ENCODE measurements around the gene THBS2. TPM values are rescaled to one million over a fixed set of nuclear protein-coding genes. Genes with fewer than 3 reads are reported as not detected.
"Not testable (repeated sequence)": the region's sequence is repeated elsewhere in the genome, so short reads cannot be mapped to it uniquely, and the experiment has no call there.

THBS2 gene
- total RNA-seq, 2 donors from 2014 or later: not detected

- H3K27ac Mint-ChIP-seq; H3K36me3 Mint-ChIP-seq; ATAC-seq; DNase-seq (ENCODE audit: low spot score in 2 of 2); H3K9me3 Mint-ChIP-seq: not testable (repeated sequence)
Observed at GRCh38 chr6:169262602-169263001, 9.0 kb upstream of the THBS2 start.

- DNase-seq (ENCODE audit: low spot score in 2 of 2) (no peak), ATAC-seq (no peak)
- Mint-ChIP-seq H3K9me3 (no peaks in the 10 kb centered on the region), H3K36me3 (no peaks in the 10 kb centered on the region), H3K27ac (no peak overlapping the region)
Observed at GRCh38 chr6:169256518-169256917, 2.9 kb upstream of the THBS2 start.

- Mint-ChIP-seq H3K9me3 (no peaks in the 10 kb centered on the region), H3K27ac (no peak overlapping the region), H3K36me3 (no peaks in the 10 kb centered on the region)
- no peak for ATAC-seq
- DNase-seq (ENCODE audit: low spot score in 2 of 2): no peak
Observed at GRCh38 chr6:169256061-169256460, 2.4 kb upstream of the THBS2 start.

- H3K9me3 Mint-ChIP-seq: no peaks in the 10 kb centered on the region
Observed at GRCh38 chr6:169255643-169256042, 2.0 kb upstream of the THBS2 start.

GRCh38 chr6:169254456-169255316 is 1.0 kb upstream of the THBS2 start:
- Mint-ChIP-seq H3K36me3 (no peaks in the 10 kb centered on the region), H3K9me3 (no peaks in the 10 kb centered on the region), H3K27ac (no peak overlapping the region)
- ATAC-seq (no peak), DNase-seq (ENCODE audit: low spot score in 2 of 2) (no peak)

More at GRCh38 chr6:169255643-169256042, 2.0 kb upstream of the THBS2 start:
- no peaks in the 10 kb centered on the region for H3K36me3 Mint-ChIP-seq
- no peak for ATAC-seq
- DNase-seq (ENCODE audit: low spot score in 2 of 2): no peak
- no peak overlapping the region for H3K27ac Mint-ChIP-seq

GRCh38 chr6:169252505-169253189 is 999 bp downstream of the THBS2 start:
- Mint-ChIP-seq H3K36me3 (no peaks in the 10 kb centered on the region), H3K27ac (no peak overlapping the region), H3K9me3 (peaks cover 2 to 5% of the 10 kb centered on the region in 2 donors)
- no peak for ATAC-seq
- DNase-seq (ENCODE audit: low spot score in 2 of 2): no peak

- DNase-seq (ENCODE audit: low spot score in 2 of 2) (no peak), ATAC-seq (peak in 1 of 2 donors; percentile 9)
- no peaks in the 10 kb centered on the region for H3K36me3 Mint-ChIP-seq
- H3K27ac Mint-ChIP-seq: no peak overlapping the region
- H3K9me3 Mint-ChIP-seq: peaks cover 8 to 11% of the 10 kb centered on the region in 2 donors
Observed at GRCh38 chr6:169251822-169252504, 1.7 kb downstream of the THBS2 start.

- H3K9me3 Mint-ChIP-seq: peaks cover 8 to 11% of the 10 kb centered on the region in 2 donors
- ATAC-seq: no peak
- no peak overlapping the region for H3K27ac Mint-ChIP-seq
- no peak for DNase-seq (ENCODE audit: low spot score in 2 of 2)
- H3K36me3 Mint-ChIP-seq: no peaks in the 10 kb centered on the region
Observed at GRCh38 chr6:169251371-169251802, 2.3 kb downstream of the THBS2 start.

- ATAC-seq: no peak
- Mint-ChIP-seq H3K36me3 (no peaks in the 10 kb centered on the region), H3K27ac (no peak overlapping the region), H3K9me3 (peaks cover 8 to 11% of the 10 kb centered on the region in 2 donors)
- no peak for DNase-seq (ENCODE audit: low spot score in 2 of 2)
Observed at GRCh38 chr6:169250660-169251059, 3.0 kb downstream of the THBS2 start.

GRCh38 chr6:169249057-169249456 is 4.6 kb downstream of the THBS2 start:
- DNase-seq (ENCODE audit: low spot score in 2 of 2) (no peak), ATAC-seq (no peak)
- H3K36me3 Mint-ChIP-seq: no peaks in the 10 kb centered on the region
- H3K9me3 Mint-ChIP-seq: peaks cover 8 to 11% of the 10 kb centered on the region in 2 donors
- H3K27ac Mint-ChIP-seq: no peak overlapping the region

- no peak for ATAC-seq
- Mint-ChIP-seq H3K9me3 (peaks cover 8 to 11% of the 10 kb centered on the region in 2 donors), H3K27ac (no peak overlapping the region), H3K36me3 (no peaks in the 10 kb centered on the region)
- no peak for DNase-seq (ENCODE audit: low spot score in 2 of 2)
Observed at GRCh38 chr6:169248521-169248971, 5.1 kb downstream of the THBS2 start.

GRCh38 chr6:169247991-169248390 is 5.7 kb downstream of the THBS2 start:
- Mint-ChIP-seq H3K36me3 (no peaks in the 10 kb centered on the region), H3K27ac (no peak overlapping the region), H3K9me3 (peaks cover 8 to 11% of the 10 kb centered on the region in 2 donors)
- no peak for ATAC-seq
- DNase-seq (ENCODE audit: low spot score in 2 of 2): no peak

GRCh38 chr6:169247419-169247818 is 6.2 kb downstream of the THBS2 start:
- Mint-ChIP-seq H3K36me3 (no peaks in the 10 kb centered on the region), H3K9me3 (peaks cover 8 to 11% of the 10 kb centered on the region in 2 donors), H3K27ac (no peak overlapping the region)
- ATAC-seq (no peak), DNase-seq (ENCODE audit: low spot score in 2 of 2) (no peak)

- ATAC-seq (no peak), DNase-seq (ENCODE audit: low spot score in 2 of 2) (no peak)
- Mint-ChIP-seq H3K36me3 (no peaks in the 10 kb centered on the region), H3K27ac (no peak overlapping the region), H3K9me3 (peaks cover 8 to 11% of the 10 kb centered on the region in 2 donors)
Observed at GRCh38 chr6:169246445-169246844, 7.2 kb downstream of the THBS2 start.

- no peaks in the 10 kb centered on the region for H3K36me3 Mint-ChIP-seq
Observed at GRCh38 chr6:169244684-169245383, 8.8 kb downstream of the THBS2 start.

GRCh38 chr6:169243661-169244060 is 10.0 kb downstream of the THBS2 start:
- no peak for ATAC-seq

More at GRCh38 chr6:169244684-169245383, 8.8 kb downstream of the THBS2 start:
- H3K27ac Mint-ChIP-seq: peak overlapping the region in 1 of 2 donors; percentile 44
- H3K9me3 Mint-ChIP-seq: peaks cover 8 to 11% of the 10 kb centered on the region in 2 donors
- DNase-seq (ENCODE audit: low spot score in 2 of 2) (no peak), ATAC-seq (no peak)

More at GRCh38 chr6:169243661-169244060, 10.0 kb downstream of the THBS2 start:
- DNase-seq (ENCODE audit: low spot score in 2 of 2): no peak
- Mint-ChIP-seq H3K27ac (no peak overlapping the region), H3K9me3 (peaks cover 8 to 11% of the 10 kb centered on the region in 2 donors), H3K36me3 (no peaks in the 10 kb centered on the region)

All from activated naive CD4-positive, alpha-beta T cell treated with anti-CD3 and anti-CD28 coated beads, Interleukin-2, amount 50 U/mL, for 72 hours (primary cell).